BE2C (cell line): ENCODE results near the gene JTB.

ENCODE experiments used
- DNase-seq: peaks from one replicate; pipeline ENCODE4 v3.0.0-alpha.2; 2020
- H3K27me3 ChIP-seq: fragments of 250-450 bp; sonication (Bioruptor Pico); 2 replicates; pipeline ENCODE4 v1.5.1; 2020; ENCODE audit warnings: mild to moderate bottlenecking
- H3K36me3 ChIP-seq: fragments of 250-450 bp; sonication (Bioruptor Pico); 2 replicates; pipeline ENCODE4 v1.5.1; 2020; ENCODE audit warnings: mild to moderate bottlenecking
- H3K4me1 ChIP-seq: fragments of 250-450 bp; sonication (Bioruptor Pico); 2 replicates; pipeline ENCODE4 v1.5.1; 2020
- H3K4me3 ChIP-seq: 2 replicates; pipeline ENCODE4 v1.5.1; 2011; ENCODE audit warnings: low read depth, low read length
- H3K9me3 ChIP-seq: fragments of 250-450 bp; sonication (Bioruptor Pico); 2 replicates; pipeline ENCODE4 v1.5.1; 2020
- CTCF ChIP-seq: IDR thresholded peaks from 2 replicates; pipeline ENCODE4 v1.5.1; 2012; ENCODE audit warnings: mild to moderate bottlenecking, low read depth, low read length

The JTB gene

GRCh38 chr1:153968408-153968807, 9.1 kb downstream of the JTB start:
- DNase-seq, result peak; percentile 37
- TF ChIP-seq CTCF, result no peak
- H3K36me3 ChIP-seq, result no peaks in the 10 kb centered on the region; the same call in 1 of the 2 replicates
- H3K27me3 ChIP-seq, result no peaks in the 10 kb centered on the region
- peak overlapping the region; percentile 85 for H3K4me3 ChIP-seq
- no peaks in the 10 kb centered on the region for H3K4me1 ChIP-seq
- no peaks in the 10 kb centered on the region for H3K9me3 ChIP-seq

GRCh38 chr1:153968000-153968363, 9.5 kb downstream of the JTB start:
- H3K36me3 ChIP-seq, result no peaks in the 10 kb centered on the region
- DNase-seq, result peak; percentile 35
- no peaks in the 10 kb centered on the region for H3K27me3 ChIP-seq
- H3K4me1 ChIP-seq, result no peaks in the 10 kb centered on the region
- no peak for TF ChIP-seq CTCF
- peak overlapping the region; percentile 85 for H3K4me3 ChIP-seq
- H3K9me3 ChIP-seq, result no peaks in the 10 kb centered on the region

GRCh38 chr1:153967107-153967999, 10.1 kb downstream of the JTB start, which contains the start of gene CREB3L4:
Gene CREB3L4 (plus strand): TSS chr1:153967902. CDS start chr1:153968526, 624 bp downstream.
- Histone ChIP-seq H3K9me3 (no peaks in the 10 kb centered on the region), H3K4me1 (no peaks in the 10 kb centered on the region), H3K4me3 (peak within 1 kb of the TSS; percentile 85), H3K36me3 (no peaks in the 10 kb centered on the region), H3K27me3 (no peaks in the 10 kb centered on the region)
- DNase-seq, result peak; percentile 94
- TF ChIP-seq CTCF, result peak; percentile 48

GRCh38 chr1:153963850-153964331, 13.6 kb downstream of the JTB start:
- Histone ChIP-seq H3K36me3 (peaks cover 3% of the 10 kb centered on the region), H3K4me3 (peak overlapping the region; percentile 97), H3K4me1 (no peaks in the 10 kb centered on the region), H3K9me3 (no peaks in the 10 kb centered on the region), H3K27me3 (no peaks in the 10 kb centered on the region)
- no peak for DNase-seq
- TF ChIP-seq CTCF, result no peak

- Histone ChIP-seq H3K27me3 (no peaks in the 10 kb centered on the region), H3K4me1 (no peaks in the 10 kb centered on the region), H3K36me3 (peaks cover 3% of the 10 kb centered on the region), H3K4me3 (peak within 1 kb of the TSS; percentile 97), H3K9me3 (no peaks in the 10 kb centered on the region)
- TF ChIP-seq CTCF, result no peak
- DNase-seq, result peak; percentile 99
These were observed 14.2 kb downstream of the JTB start, which contains the start of gene SLC39A1 for GRCh38 chr1:153963030-153963849. Gene SLC39A1 (minus strand): TSS chr1:153963537. CDS start chr1:153962715, 822 bp downstream.
